Measurements from ENCODE around the gene CCDC116. TPM values are rescaled to one million over a fixed set of nuclear protein-coding genes. Genes with fewer than 3 reads are reported as not detected.
"Not testable (repeated sequence)": the region's sequence is repeated elsewhere in the genome, so short reads cannot be mapped to it uniquely, and the experiment has no call there.

Gene CCDC116
- total RNA-seq, 3 donors from 2014 or later (not counting 1 experiment from before 2014, with no cell fraction given) = 0.43 TPM; not detected in 2

DNA sequence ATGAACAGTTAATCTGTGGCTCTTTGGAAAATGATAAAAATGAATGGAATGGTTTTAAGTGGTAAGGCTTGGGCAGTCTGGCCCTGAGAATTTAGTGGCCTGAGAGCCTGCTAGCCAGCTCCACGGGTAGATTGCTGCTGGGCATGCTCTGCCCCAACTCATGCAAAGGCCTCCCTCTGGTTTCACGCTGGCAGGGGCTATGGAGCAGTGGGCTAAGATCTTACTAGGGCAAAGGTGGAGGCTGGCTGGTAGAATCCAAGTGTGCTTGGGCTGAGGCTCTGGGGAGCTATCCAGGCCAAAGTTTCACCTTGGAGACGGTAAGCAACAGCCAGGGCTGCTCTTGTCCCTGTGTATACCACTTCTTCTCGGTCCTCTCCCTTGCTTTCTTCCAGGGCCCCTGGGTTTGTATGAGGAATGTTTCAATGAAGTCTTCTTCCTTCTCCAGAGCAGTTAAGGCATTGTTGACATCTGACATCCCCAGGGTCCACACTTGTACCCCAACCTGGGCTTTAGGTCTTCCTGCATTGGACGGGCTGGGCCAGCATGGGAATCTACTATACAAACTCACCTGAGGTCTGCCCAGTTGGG, 37.6 kb upstream of the CCDC116 start:
- intact Hi-C loops (cut with micrococcal nuclease) = no loop called here
- peaks cover 28% of the 10 kb centered on the region for H3K4me1 ChIP-seq (ENCODE audit: control insufficient read depth, insufficient read depth, low read length)
- DNase-seq = no peak
- H3K36me3 ChIP-seq (ENCODE audit: control insufficient read depth, insufficient read depth, low read length) = peaks cover 28% of the 10 kb centered on the region
- no peak for ATAC-seq
- Mint-ChIP-seq H3K9me3 (no peaks in the 10 kb centered on the region), H3K27me3 (ENCODE audit: low read depth in 2 of 2) (no peaks in the 10 kb centered on the region), H3K4me1 (peaks cover 66 to 69% of the 10 kb centered on the region in 2 donors), H3K27ac (peak overlapping the region; percentile 16 to 75), H3K36me3 (no peaks in the 10 kb centered on the region), H3K4me3 (no peak overlapping the region)
- H3K4me3 ChIP-seq (ENCODE audit: low read length) = no peak overlapping the region
- H3K9me3 ChIP-seq (ENCODE audit: control insufficient read depth, insufficient read depth, low read length) = no peaks in the 10 kb centered on the region
- no peak overlapping the region for H3K27ac ChIP-seq (ENCODE audit: low read length)
- WGBS (ENCODE audit: insufficient coverage) = 97% methylated on average over 4 of the region's 5 CpGs
- TF ChIP-seq, protein P1, sequence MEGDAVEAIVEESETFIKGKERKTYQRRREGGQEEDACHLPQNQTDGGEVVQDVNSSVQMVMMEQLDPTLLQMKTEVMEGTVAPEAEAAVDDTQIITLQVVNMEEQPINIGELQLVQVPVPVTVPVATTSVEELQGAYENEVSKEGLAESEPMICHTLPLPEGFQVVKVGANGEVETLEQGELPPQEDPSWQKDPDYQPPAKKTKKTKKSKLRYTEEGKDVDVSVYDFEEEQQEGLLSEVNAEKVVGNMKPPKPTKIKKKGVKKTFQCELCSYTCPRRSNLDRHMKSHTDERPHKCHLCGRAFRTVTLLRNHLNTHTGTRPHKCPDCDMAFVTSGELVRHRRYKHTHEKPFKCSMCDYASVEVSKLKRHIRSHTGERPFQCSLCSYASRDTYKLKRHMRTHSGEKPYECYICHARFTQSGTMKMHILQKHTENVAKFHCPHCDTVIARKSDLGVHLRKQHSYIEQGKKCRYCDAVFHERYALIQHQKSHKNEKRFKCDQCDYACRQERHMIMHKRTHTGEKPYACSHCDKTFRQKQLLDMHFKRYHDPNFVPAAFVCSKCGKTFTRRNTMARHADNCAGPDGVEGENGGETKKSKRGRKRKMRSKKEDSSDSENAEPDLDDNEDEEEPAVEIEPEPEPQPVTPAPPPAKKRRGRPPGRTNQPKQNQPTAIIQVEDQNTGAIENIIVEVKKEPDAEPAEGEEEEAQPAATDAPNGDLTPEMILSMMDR (IDR thresholded peaks at IDR 0.05) = no peak
- H3K27me3 ChIP-seq (ENCODE audit: control insufficient read depth, insufficient read depth, low read length) = no peaks in the 10 kb centered on the region

DNA sequence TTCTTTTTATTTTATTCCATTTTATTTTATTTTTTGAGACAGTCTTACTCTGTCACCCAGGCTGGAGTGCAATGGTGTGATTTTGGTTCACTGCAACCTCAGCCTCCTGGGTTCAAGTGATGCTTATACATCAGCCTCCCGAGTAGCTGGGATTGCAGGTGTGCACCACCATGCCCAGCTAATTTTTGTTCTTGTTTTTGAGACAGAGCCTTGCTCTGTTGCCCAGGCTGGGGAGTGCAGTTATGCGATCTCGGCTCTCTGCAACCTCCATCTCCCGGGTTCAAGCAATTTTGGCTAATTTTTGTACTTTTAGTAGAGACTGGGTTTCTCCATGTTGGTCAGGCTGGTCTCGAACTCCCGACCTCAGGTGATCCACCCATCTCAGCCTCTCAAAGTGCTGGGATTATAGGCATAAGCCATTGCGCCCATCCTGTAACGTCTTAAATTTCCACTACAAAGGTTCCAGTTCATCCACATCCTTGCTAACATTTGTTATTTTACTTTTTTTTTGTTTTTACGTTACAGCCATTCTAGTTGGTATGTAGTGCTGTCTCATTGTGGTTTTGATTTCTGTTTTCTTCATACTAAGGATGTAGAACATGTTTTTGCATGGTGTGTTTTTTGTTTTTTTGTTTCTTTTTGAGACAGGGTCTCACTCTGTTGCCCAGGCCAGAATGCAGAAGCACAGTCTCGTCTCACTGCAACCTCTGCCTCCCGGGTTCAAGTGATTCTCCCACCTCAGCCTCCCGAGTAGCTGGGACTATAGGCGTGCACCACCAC, 36.0 kb upstream of the CCDC116 start:
- peaks cover 52 to 54% of the 10 kb centered on the region in 2 donors for H3K4me1 Mint-ChIP-seq
- H3K9me3 Mint-ChIP-seq, H3K36me3 Mint-ChIP-seq: not testable (repeated sequence)

DNA sequence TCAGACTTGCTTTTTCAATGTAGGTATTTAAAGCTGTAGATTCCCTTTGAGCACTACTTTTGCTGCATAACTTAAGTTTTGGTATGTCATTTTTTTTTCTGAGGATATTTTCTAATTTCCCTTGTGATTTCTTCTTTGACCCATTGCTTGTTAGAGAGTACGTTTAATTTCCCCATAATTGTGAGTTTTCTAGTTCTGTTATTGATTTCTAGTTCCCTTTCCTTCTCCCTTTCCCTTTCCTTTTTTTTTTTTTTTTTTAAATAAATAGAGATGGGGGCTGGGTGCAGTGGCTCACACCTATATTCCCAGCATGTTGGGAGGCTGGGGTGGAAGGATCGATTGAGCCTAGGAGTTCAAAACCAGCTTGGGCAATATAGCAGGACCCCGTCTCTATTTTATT, 34.3 kb upstream of the CCDC116 start:
- Mint-ChIP-seq H3K36me3 (no peaks in the 10 kb centered on the region), H3K9me3 (no peaks in the 10 kb centered on the region), H3K27me3 (ENCODE audit: low read depth in 2 of 2) (no peaks in the 10 kb centered on the region), H3K4me3 (no peak overlapping the region), H3K27ac (no peak overlapping the region), H3K4me1 (peaks cover 44 to 54% of the 10 kb centered on the region in 2 donors)
- no peaks in the 10 kb centered on the region for H3K27me3 ChIP-seq (ENCODE audit: control insufficient read depth, insufficient read depth, low read length)
- ATAC-seq (no peak), DNase-seq (no peak)
- WGBS (ENCODE audit: insufficient coverage) = no CpG with 5 or more reads among the region's 3 CpGs
- H3K4me1 ChIP-seq (ENCODE audit: control insufficient read depth, insufficient read depth, low read length) = peaks cover 20% of the 10 kb centered on the region
- H3K27ac ChIP-seq (ENCODE audit: low read length) = no peak overlapping the region
- H3K9me3 ChIP-seq (ENCODE audit: control insufficient read depth, insufficient read depth, low read length) = no peaks in the 10 kb centered on the region
- intact Hi-C loops (cut with micrococcal nuclease) = no loop called here
- no peak overlapping the region for H3K4me3 ChIP-seq (ENCODE audit: low read length)
- TF ChIP-seq, protein P1 (IDR thresholded peaks at IDR 0.05) = no peak
- H3K36me3 ChIP-seq (ENCODE audit: control insufficient read depth, insufficient read depth, low read length) = peaks cover 18% of the 10 kb centered on the region

More for the DNA sequence above, 36.0 kb upstream of the CCDC116 start:
- H3K4me3 ChIP-seq (ENCODE audit: low read length); H3K27ac ChIP-seq (ENCODE audit: low read length); H3K27me3 Mint-ChIP-seq (ENCODE audit: low read depth in 2 of 2); H3K27me3 ChIP-seq (ENCODE audit: control insufficient read depth, insufficient read depth, low read length); DNase-seq; intact Hi-C loops (cut with micrococcal nuclease); ATAC-seq; H3K4me3 Mint-ChIP-seq; H3K9me3 ChIP-seq (ENCODE audit: control insufficient read depth, insufficient read depth, low read length); H3K27ac Mint-ChIP-seq: not testable (repeated sequence)
- Histone ChIP-seq H3K36me3 (ENCODE audit: control insufficient read depth, insufficient read depth, low read length) (peaks cover 28% of the 10 kb centered on the region), H3K4me1 (ENCODE audit: control insufficient read depth, insufficient read depth, low read length) (peaks cover 16% of the 10 kb centered on the region)
- WGBS (ENCODE audit: insufficient coverage) = 95% methylated on average over 12 of the region's 13 CpGs

DNA sequence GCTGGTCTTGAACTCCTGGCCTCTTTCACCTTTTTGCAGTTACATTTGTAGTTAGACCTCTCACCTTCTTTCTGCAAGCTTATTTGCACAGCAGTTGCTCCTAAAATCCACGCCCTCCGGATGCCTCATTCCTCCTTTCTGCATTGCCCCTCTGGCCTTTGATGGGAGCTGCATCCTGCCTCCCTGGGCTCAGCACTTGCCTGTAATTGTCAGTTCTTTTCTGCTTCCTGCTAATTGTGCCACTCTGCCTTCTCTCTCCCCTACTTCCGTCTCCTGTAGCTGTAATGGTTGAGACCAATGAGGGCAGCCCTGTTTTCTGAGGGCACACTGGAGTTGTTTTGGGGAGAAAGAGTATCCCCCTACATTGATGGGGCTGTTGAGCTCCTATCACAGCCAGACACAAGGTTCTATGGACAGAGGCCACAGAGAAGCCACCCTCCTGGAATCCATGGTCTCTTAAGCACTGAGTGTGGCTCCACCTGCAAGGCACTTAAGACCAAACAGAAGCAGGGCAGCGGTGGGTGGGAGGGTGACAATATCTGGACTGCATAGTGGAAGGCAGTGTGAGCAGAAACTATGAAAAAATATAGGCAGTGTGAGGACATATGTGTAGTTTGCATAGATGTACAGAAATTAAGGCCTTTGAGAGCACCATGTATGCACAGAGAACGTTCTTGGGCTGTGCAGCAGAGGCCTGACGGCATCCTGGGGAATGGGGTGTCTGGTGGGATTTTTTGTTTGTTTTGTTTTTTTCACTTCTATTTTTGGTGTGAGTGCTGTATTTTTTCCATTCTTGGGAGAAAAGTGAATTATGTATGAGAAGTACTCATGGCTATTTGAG, 33.3 kb upstream of the CCDC116 start:
- Mint-ChIP-seq H3K9me3 (no peaks in the 10 kb centered on the region), H3K4me3 (no peak overlapping the region), H3K27ac (peak overlapping the region; percentile 43 to 55), H3K4me1 (peaks cover 35 to 45% of the 10 kb centered on the region in 2 donors), H3K27me3 (ENCODE audit: low read depth in 2 of 2) (no peaks in the 10 kb centered on the region), H3K36me3 (no peaks in the 10 kb centered on the region)
- Histone ChIP-seq H3K27ac (ENCODE audit: low read length) (no peak overlapping the region), H3K36me3 (ENCODE audit: control insufficient read depth, insufficient read depth, low read length) (peaks cover 8% of the 10 kb centered on the region), H3K27me3 (ENCODE audit: control insufficient read depth, insufficient read depth, low read length) (no peaks in the 10 kb centered on the region), H3K4me1 (ENCODE audit: control insufficient read depth, insufficient read depth, low read length) (peaks cover 16% of the 10 kb centered on the region), H3K9me3 (ENCODE audit: control insufficient read depth, insufficient read depth, low read length) (no peaks in the 10 kb centered on the region), H3K4me3 (ENCODE audit: low read length) (no peak overlapping the region)
- intact Hi-C loops (cut with micrococcal nuclease) = no loop called here
- ATAC-seq (no peak), DNase-seq (no peak)
- TF ChIP-seq, protein P1 (IDR thresholded peaks at IDR 0.05) = no peak
- 93% methylated on average over 5 of the region's 6 CpGs for WGBS (ENCODE audit: insufficient coverage)
